Panc1 (cell line): Measurements from ENCODE around the gene HLA-A.

Experiments
- CTCF ChIP-seq: fragments of 450-650 bp; IDR thresholded peaks from 2 replicates; pipeline ENCODE4 v1.5.1; 2017; ENCODE audit warnings: mild to moderate bottlenecking
- POLR2AphosphoS5 ChIP-seq: IDR thresholded peaks from 2 replicates; pipeline ENCODE4 v1.6.1; 2012; ENCODE audit warnings: mild to moderate bottlenecking, low read depth, low read length, moderate library complexity
- REST ChIP-seq, 2 experiments: IDR thresholded peaks; 2 replicates each; pipeline ENCODE4 v1.6.1; 2011 to 2012; ENCODE audit warnings: low read depth in 2 of 2, control low read depth in 1 of 2, low read length in 1 of 2, mild to moderate bottlenecking in 1 of 2, moderate library complexity in 1 of 2; ENCODE audit not compliant: insufficient read depth in 1 of 2
- SIN3A ChIP-seq: IDR thresholded peaks from 2 replicates; pipeline ENCODE4 v1.6.1; 2012; ENCODE audit warnings: low read depth, mild to moderate bottlenecking, low read length, moderate library complexity, borderline replicate concordance; ENCODE audit not compliant: insufficient read depth
- TCF7L2 ChIP-seq: IDR thresholded peaks from 2 replicates; pipeline ENCODE4 v1.6.1; 2011; ENCODE audit warnings: mild to moderate bottlenecking, low read depth, low read length, inconsistent platforms

- TF ChIP-seq CTCF (no peak), POLR2AphosphoS5 (no peak), TCF7L2 (no peak), SIN3A (no peak), REST (IDR thresholded peaks at IDR 0.05; ENCODE audit: insufficient read depth in 1 of 2, low read depth in 2 of 2, low read length in 1 of 2) (no peak)
Observed at GRCh38 chr6:29981211-29981812, 39.0 kb downstream of the HLA-A start.
